K562 (cell line): ENCODE data around the gene RNU11. TPM values are rescaled to one million over a fixed set of nuclear protein-coding genes. Genes with fewer than 3 reads are reported as not detected.

ENCODE experiments used
- BRD4 ChIP-seq: fragments of 200-600 bp; sonication (generic); IDR thresholded peaks from 2 replicates; pipeline ENCODE4 v1.6.1; 2017; ENCODE audit warnings: inconsistent platforms
- CEBPG ChIP-seq, 3 experiments: fragments of 200-800 bp in 1 of 3; sonication (Bioruptor generic) in 1 of 3; sonication (generic) in 1 of 3; formaldehyde crosslinking in 1 of 3; IDR thresholded peaks in 2 of 3; conservative IDR thresholded peaks in 1 of 3; 2 replicates each; pipeline versions ENCODE4 v1.6.1 to v1.8.0; 2016 to 2022; ENCODE audit warnings: missing compliant biosample characterization in 2 of 3, missing genetic modification characterization in 2 of 3, mild to moderate bottlenecking in 1 of 3, missing genetic modification reagents in 1 of 3
- FOXJ3 ChIP-seq: sonication (generic); formaldehyde crosslinking; IDR thresholded peaks from 2 replicates; pipeline ENCODE4 v1.4.0; 2020; ENCODE audit warnings: mild to moderate bottlenecking, missing genetic modification reagents
- MECOM ChIP-seq: fragments of 250-450 bp; sonication (Bioruptor Pico); IDR thresholded peaks from 2 replicates; pipeline ENCODE4 v1.8.0; 2022; ENCODE audit warnings: inconsistent platforms
- RHOXF2B ChIP-seq: fragments of 250-450 bp; sonication (Bioruptor Pico); conservative IDR thresholded peaks from 2 replicates; pipeline ENCODE4 v1.5.1; 2021
- SNAPC5 ChIP-seq: fragments of 250-450 bp; sonication (Bioruptor Pico); IDR thresholded peaks from 2 replicates; pipeline ENCODE4 v1.8.0; 2021; ENCODE audit warnings: moderate library complexity, mild to moderate bottlenecking, inconsistent platforms
- TEAD1 ChIP-seq, 2 experiments: fragments of 450-650 bp in 1 of 2; sonication (generic) in 1 of 2; formaldehyde crosslinking; IDR thresholded peaks; 2 replicates each; pipeline versions ENCODE4 v1.4.0 to v1.8.0; 2020 to 2022; ENCODE audit warnings: mild to moderate bottlenecking in 2 of 2, missing genetic modification reagents in 1 of 2
- ZKSCAN3 ChIP-seq: fragments of 250-450 bp; sonication (Bioruptor Pico); IDR thresholded peaks from 2 replicates; pipeline ENCODE4 v1.4.0; 2020
- ZNF12 ChIP-seq: sonication (generic); formaldehyde crosslinking; IDR thresholded peaks from 2 replicates; pipeline ENCODE4 v1.4.0; 2020; ENCODE audit warnings: mild to moderate bottlenecking, missing genetic modification reagents
- ZNF263 ChIP-seq: sonication (generic); formaldehyde crosslinking; IDR thresholded peaks from 2 replicates; pipeline ENCODE4 v1.8.0; 2022; ENCODE audit warnings: mild to moderate bottlenecking, missing genetic modification reagents, borderline replicate concordance
- ZNF76 ChIP-seq: fragments of 250-450 bp; sonication (Bioruptor Pico); IDR thresholded peaks from 2 replicates; pipeline ENCODE4 v1.4.0; 2020; ENCODE audit warnings: mild to moderate bottlenecking, moderate library complexity, borderline replicate concordance
- polyA plus RNA-seq, 8 experiments: library from polyadenylated mRNA; depleted of rRNA in 4 of 8; stranded (reverse) in 5 of 8; unstranded in 3 of 8; fragments of >200 nt; fragmentation: Nextera tagmentation in 2 of 8; fragmentation: Illumina TruSeq in 1 of 8; extraction: Ambion mirVana in 2 of 8; extraction: Trizol in 1 of 8; gene quantifications; 2 replicates each; pipeline versions ENCODE4 v1.2.1 to v1.2.3, GENCODE V29; 2011 to 2014; ENCODE audit warnings: inconsistent platforms in 1 of 8, missing spikeins in 1 of 8
- total RNA-seq, 7 experiments: library from RNA; depleted of rRNA in 6 of 7; stranded (reverse); fragments of >200 nt in 6 of 7; fragmentation: Illumina TruSeq in 2 of 7; extraction: Trizol in 2 of 7; gene quantifications; 2 replicates each; pipeline versions ENCODE4 v1.2.1 to v1.2.3, GENCODE V29; 2011 to 2021; ENCODE audit warnings: low replicate concordance in 1 of 7
- TF ChIP-seq, protein P1 (sequence below): fragments of 450-650 bp; IDR thresholded peaks from 2 replicates; pipeline ENCODE4 v1.7.1; 2018; ENCODE audit warnings: mild to moderate bottlenecking, low read depth; ENCODE audit not compliant: partially characterized antibody
- TF ChIP-seq, protein P2 (sequence below), 2 experiments: fragments of 450-650 bp; formaldehyde crosslinking in 1 of 2; IDR thresholded peaks; 2 replicates each; pipeline versions ENCODE4 v1.4.0 to v1.6.1; 2014 to 2020; ENCODE audit warnings: mild to moderate bottlenecking in 2 of 2, borderline replicate concordance in 1 of 2, low read depth in 1 of 2
- TF ChIP-seq, protein P3 (sequence below): sonication (generic); formaldehyde crosslinking; IDR thresholded peaks from 2 replicates; pipeline ENCODE4 v1.8.1; 2023; ENCODE audit warnings: mild to moderate bottlenecking, missing genetic modification reagents

The RNU11 gene
- total and polyA plus RNA-seq, 9 of the 15 experiments (the other 6 are each of a cell fraction or from before 2014, with no cell fraction given): not detected

DNA sequence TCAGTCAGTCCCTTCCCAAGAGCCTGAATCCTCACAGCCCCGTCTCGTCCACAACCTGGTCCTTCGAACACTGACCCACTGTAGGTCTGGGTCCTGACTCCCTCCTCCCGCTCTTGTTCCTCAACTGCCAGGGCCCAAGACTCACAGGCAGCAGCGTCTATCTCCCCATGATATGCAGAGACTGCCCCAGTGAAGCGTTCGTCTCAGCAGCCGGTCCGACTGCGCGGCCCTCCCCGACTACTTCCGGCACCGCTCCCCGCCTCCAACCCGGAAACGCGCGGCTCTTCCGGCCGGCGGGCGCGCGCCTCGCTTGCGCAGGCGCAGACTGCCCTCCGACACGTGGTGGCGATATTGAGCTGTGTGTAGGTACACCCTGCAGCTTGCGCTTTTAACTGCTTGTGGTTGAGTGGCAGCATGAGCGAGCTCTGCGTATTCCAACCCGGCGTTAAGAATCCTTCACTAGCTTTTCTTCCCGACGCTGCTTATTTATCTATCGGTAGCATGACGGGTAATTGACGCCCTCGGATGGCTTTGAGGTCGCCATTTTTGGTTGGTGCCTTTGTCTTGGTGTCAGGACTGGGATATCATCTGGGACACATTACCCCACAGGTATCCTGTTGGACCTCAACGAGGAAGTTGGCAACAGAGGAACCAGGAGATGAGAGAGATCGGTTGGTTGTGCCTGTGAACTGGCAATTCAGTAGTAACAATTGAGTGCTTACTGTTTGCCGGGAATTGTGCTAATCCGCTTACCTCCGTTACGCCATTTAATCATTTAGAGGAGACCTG, 5.4 kb upstream of the RNU11 start, which contains the start of gene TAF12 (continued):
- TF ChIP-seq, protein P1, sequence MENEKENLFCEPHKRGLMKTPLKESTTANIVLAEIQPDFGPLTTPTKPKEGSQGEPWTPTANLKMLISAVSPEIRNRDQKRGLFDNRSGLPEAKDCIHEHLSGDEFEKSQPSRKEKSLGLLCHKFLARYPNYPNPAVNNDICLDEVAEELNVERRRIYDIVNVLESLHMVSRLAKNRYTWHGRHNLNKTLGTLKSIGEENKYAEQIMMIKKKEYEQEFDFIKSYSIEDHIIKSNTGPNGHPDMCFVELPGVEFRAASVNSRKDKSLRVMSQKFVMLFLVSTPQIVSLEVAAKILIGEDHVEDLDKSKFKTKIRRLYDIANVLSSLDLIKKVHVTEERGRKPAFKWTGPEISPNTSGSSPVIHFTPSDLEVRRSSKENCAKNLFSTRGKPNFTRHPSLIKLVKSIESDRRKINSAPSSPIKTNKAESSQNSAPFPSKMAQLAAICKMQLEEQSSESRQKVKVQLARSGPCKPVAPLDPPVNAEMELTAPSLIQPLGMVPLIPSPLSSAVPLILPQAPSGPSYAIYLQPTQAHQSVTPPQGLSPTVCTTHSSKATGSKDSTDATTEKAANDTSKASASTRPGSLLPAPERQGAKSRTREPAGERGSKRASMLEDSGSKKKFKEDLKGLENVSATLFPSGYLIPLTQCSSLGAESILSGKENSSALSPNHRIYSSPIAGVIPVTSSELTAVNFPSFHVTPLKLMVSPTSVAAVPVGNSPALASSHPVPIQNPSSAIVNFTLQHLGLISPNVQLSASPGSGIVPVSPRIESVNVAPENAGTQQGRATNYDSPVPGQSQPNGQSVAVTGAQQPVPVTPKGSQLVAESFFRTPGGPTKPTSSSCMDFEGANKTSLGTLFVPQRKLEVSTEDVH: peak; percentile 97
- TF ChIP-seq SNAPC5 (no peak), ZNF263 (CRISPR knock-in tag) (no peak; the same call in 1 of the 2 replicates), TEAD1 (CRISPR knock-in tag; IDR thresholded peaks at IDR 0.05) (peak; percentile 5 to 91; a peak in 3 of 4 replicates), ZNF12 (CRISPR knock-in tag) (0 out of 2 replicates have a peak, but pooled peaks have one; percentile 62), FOXJ3 (CRISPR knock-in tag) (no peak), BRD4 (peak; percentile 95), CEBPG (CRISPR knock-in tag; IDR thresholded peaks at IDR 0.05) (no peak; the same call in 1 of the 2 replicates), CEBPG (tag; conservative IDR thresholded peaks at IDR 0.05 in 1 of 2, IDR thresholded peaks at IDR 0.05 in 1 of 2) (no peak), RHOXF2B (0 out of 2 replicates have a peak, but pooled peaks have one; percentile 90), MECOM (CRISPR knock-in tag) (no peak), ZKSCAN3 (no peak), ZNF76 (CRISPR knock-in tag) (no peak)
- TF ChIP-seq, protein P2, sequence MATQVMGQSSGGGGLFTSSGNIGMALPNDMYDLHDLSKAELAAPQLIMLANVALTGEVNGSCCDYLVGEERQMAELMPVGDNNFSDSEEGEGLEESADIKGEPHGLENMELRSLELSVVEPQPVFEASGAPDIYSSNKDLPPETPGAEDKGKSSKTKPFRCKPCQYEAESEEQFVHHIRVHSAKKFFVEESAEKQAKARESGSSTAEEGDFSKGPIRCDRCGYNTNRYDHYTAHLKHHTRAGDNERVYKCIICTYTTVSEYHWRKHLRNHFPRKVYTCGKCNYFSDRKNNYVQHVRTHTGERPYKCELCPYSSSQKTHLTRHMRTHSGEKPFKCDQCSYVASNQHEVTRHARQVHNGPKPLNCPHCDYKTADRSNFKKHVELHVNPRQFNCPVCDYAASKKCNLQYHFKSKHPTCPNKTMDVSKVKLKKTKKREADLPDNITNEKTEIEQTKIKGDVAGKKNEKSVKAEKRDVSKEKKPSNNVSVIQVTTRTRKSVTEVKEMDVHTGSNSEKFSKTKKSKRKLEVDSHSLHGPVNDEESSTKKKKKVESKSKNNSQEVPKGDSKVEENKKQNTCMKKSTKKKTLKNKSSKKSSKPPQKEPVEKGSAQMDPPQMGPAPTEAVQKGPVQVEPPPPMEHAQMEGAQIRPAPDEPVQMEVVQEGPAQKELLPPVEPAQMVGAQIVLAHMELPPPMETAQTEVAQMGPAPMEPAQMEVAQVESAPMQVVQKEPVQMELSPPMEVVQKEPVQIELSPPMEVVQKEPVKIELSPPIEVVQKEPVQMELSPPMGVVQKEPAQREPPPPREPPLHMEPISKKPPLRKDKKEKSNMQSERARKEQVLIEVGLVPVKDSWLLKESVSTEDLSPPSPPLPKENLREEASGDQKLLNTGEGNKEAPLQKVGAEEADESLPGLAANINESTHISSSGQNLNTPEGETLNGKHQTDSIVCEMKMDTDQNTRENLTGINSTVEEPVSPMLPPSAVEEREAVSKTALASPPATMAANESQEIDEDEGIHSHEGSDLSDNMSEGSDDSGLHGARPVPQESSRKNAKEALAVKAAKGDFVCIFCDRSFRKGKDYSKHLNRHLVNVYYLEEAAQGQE (IDR thresholded peaks at IDR 0.05; ENCODE audit: borderline replicate concordance): peak; percentile 83
- TF ChIP-seq, protein P2 (CRISPR knock-in tag; IDR thresholded peaks at IDR 0.05; ENCODE audit: low read depth): no peak
- TF ChIP-seq, protein P3, sequence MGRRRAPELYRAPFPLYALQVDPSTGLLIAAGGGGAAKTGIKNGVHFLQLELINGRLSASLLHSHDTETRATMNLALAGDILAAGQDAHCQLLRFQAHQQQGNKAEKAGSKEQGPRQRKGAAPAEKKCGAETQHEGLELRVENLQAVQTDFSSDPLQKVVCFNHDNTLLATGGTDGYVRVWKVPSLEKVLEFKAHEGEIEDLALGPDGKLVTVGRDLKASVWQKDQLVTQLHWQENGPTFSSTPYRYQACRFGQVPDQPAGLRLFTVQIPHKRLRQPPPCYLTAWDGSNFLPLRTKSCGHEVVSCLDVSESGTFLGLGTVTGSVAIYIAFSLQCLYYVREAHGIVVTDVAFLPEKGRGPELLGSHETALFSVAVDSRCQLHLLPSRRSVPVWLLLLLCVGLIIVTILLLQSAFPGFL: 0 out of 2 replicates have a peak, but pooled peaks have one; percentile 77
